Stimulated activated naive CD8-positive, alpha-beta T cell treated with anti-CD3 and anti-CD28 coated beads, Interleukin-15, Interleukin-2, amounts not matched to agents 100 U/mL and 50 U/mL, for 24 hours (primary cell): ENCODE data around the gene STON1.
A peak's percentile ranks its signal among the peaks of the same experiment; 100 is the strongest.
"Not testable (repeated sequence)": the region's sequence is repeated elsewhere in the genome, so short reads cannot be mapped to it uniquely, and the experiment has no call there.

Experiments
- ATAC-seq: fragments of 150-1000 bp; cut with Tn5 transposase; one replicate; pipeline ENCODE4 v1.10.0; 2021
- DNase-seq: peaks from one replicate; pipeline ENCODE4 v3.0.0; 2021

The STON1 gene

DNA sequence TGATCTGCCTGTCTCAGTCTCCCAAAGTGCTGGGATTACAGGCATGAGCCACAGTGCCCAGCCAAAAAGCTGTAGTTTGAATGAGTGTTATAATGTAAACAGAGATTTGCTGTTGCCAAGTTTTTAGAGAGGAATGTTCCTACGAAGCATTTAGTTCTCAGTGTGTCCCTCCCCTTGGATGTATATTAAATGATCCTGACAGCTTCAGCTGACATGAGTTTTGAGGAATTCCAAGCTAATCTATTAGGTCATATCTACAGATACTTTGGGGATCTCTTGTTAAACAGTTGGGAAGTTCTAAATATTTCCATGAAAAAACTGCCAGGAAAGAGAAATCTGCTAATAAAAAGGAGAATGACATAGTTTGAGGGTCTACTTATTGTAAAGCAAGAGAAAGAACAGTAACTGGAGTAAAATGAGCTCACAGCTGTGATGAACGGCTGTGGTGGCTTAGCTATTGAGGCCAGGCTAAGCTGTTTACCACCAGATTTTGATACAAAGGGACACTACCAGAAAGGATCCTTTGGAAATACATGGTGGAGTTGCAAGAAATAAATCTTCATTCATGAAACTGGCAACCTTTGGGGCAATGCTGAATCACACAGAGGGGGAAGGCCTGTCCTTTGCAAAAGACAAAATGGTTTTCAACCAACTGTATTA, 2.6 kb upstream of the STON1 start:
- DNase-seq (no peak), ATAC-seq (no peak)

DNA sequence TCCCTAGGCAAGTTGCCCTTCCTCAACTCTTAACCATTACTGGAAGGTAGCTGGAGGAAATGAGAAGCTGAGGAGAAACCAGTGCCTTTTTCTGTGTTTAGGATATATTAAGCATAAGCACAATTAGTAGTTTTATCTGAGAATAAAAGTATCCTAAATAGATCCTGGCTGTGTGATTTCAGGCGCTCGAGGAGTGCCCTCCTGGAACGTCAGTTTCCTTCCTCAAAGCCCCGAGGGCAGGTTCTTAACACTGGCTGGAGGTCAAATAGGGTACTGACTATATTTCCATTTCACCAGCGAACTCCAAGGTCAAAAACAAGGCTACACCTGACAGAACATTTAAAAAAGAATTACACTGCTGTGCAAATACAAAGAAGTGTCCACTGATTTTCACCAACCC, 1.5 kb upstream of the STON1 start:
- no peak for DNase-seq
- ATAC-seq: no peak

DNA sequence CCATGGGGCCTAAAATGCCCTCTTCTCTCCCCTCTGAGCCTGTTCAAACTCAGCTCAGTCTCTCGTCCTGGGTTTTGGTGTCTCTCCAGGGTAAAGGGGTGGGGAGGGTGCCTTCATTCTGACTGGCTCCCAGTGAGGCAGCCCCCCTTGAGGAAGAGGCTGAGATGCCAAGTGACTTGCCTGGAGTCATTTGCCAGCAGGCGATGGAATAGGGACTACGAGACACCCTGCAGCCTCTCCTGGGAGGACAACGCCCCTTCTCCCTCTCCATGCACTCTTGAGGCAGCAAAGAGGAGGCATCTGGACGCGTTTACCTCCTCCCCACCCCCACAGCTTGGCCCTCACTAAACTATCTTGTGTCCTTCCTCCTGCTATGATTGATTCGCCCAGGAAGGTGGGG, 760 bp upstream of the STON1 start:
- DNase-seq (no peak), ATAC-seq (no peak)

DNA sequence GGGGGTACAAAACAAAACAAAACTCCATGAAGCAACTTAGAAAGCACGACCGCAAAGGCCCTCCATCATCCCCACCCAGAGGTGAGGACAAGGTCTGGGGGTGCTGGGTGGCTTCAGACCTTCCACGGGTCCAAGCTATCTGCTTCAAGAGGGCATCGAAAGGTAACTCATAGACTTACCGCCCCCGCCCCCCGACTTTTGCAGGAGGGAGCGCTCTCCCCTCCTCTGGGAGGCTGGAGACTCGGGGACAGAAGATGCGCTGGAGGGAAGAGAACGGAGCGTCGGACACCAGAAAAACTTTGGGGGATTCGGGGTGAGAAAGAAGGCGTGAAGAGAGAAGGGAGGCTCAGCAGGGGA, 300 bp upstream of the STON1 start:
- DNase-seq: peak; percentile 13
- no peak for ATAC-seq

DNA sequence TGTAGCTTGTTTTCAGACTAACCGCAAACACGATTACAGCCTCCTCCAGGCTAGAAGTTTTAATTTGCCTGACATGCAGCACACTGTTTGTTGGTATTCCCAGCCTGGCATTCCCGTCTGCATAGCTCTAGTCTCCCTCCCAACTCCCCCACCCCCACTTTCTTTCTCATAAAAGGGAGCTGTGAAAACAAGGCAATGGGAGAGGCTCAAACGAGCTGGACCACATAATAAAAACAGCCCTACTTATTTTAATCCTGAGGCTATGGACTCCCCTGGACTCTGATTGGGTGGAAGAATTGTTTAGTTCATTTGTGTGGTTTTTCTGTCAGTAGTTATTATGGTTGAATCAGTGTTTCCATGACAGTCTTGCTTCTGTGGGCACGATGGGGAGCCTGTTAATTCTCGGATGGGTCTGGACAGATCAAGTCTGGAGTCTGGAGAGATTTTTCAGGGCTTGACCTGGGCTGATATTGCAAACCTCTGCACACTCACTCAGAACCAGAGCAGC, 1.2 kb downstream of the STON1 start:
- ATAC-seq (peak; percentile 14), DNase-seq (no peak)

DNA sequence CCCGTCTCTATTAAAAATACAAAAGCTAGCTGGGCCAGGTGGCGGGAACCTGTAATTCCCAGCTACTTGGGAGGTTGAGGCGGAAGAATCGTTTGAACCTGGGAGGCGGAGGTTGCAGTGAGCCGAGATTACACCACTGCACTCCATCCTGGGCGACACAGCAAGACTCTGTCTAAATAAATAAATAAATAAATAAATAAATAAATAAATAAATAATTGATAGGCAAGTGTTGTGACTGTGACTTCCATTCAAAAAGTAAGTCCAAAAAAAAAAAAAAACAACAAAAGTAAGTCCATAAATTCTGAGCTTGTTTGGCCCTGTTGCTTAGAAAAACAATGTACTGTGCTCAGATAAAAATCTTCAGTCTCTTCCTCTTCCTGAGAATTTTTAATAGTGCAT, 2.2 kb downstream of the STON1 start:
- DNase-seq: no peak
- no peak for ATAC-seq

DNA sequence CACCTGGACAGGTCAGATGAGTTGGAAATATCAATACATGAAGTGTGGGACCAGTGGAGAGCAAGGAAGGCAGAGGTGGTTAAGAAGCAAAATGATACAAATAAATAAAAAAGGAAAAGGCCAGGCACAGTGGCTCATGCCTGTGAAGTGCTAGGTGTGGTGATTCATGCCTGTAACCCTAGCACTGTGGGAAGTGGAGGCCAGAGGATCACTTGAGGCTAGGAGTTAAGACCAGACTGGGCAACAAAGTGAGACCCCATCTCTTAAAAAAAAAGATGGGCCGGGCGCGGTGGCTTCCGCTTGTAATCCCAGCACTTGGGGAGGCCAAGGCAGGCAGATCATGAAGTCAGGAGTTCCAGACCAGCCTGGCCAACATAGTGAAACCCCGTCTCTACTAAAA, 2.9 kb downstream of the STON1 start:
- DNase-seq (no peak), ATAC-seq (no peak)

DNA sequence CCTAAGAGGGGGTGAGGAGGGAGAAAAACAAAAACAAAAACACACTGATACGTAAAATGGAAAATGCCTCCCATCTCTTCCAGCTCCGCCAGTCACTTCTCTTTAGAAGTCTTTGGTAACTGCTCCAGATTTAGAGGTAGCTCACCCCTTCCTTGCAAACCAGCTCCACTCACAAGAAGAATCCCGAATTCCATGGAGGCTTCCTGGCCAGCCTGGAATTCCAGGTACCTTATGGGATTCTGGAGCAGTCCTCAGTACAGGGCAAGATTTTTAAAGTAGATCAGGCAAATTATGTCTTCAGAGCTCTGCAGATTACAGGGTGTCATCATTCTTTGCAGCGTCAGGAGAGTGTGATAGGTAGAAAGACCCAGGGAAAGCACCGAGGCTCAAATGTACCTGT, 4.8 kb downstream of the STON1 start:
- no peak for ATAC-seq
- DNase-seq: no peak

DNA sequence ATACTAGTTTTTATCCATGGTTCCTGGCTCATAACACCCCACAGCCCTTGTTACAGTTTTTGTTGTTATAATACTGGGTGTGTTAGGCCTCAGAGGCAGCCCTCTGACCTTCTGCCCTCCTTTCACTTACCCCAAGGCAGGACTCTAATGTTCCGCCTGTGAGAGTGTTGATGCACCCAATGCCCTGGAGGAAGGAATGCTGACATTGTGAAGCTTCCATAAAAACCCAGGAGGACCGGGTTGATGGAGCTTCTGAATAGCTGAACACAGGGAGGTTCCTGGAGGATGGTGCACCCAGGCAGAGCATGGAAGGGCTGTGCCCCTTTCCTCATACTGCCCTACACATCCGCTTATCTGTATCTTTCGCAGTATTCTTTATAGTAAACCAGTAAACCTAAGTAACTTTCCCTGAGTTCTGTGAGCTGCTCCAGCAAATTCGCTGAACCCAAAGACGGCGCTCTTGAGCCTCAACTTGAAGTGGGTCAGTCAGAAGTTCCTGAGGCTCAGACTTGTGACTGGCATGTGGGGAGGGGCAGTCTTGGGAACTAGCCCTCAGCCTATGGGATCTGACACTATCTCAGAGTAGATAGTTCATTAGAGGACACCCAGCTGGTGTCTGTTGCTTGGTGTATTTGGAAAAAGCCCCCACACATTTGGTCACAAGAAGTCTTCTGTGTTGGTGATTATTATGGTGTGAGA, 10.4 kb downstream of the STON1 start:
- no peak for DNase-seq
- ATAC-seq: no peak

DNA sequence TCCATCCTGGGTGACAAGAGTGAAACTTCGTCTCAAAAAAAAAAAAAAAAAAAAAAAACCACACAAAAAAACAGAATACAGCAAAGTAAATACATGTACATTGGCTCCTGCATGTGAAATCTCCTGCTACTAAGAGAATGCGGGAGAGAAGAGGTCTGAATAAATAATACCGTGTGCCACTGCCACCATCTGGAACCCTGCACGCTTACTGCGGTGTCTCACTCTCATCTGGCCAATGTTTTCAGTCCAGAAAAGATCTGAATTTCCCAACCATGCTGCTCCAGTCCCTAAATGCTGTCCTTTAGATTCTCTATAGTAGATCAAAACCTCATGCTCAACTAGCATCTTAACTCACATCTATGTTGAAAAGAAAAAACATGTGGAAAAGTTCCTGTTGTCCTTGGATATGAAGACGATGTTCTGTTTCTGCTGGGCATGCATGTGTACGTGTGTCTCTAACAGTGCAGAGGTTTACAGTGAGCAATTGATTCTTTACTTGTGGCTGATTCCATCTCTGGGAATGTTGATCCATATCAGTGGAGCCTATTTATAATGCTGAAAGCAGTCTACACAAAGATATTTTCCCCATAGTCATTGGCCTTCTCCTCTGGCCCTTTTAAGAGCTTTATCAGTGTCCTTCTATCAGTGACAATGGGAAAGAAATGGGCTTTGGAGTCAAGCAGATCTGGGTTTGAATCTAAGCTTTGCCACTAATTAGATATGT, 11.9 kb downstream of the STON1 start:
- ATAC-seq (no peak), DNase-seq (no peak)

DNA sequence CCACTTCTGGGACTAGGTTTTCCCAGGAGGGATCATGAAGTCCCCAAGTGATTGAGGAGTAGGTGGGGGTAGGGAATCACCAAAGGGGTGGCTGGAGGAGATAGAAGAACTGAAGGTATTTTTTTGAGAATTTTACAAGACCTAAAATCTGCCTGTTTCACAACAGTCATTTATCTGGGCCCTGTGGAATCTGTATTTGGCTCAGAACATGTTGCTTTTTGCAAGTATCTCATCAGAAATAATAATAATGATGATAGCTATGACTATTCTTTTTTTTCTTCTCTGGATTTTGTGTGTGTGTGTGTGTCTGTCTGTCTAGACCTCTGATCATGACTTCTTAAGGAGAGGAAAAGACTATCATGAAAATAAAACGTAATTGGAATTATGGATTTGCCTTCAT, 13.9 kb downstream of the STON1 start:
- no peak for ATAC-seq
- no peak for DNase-seq

DNA sequence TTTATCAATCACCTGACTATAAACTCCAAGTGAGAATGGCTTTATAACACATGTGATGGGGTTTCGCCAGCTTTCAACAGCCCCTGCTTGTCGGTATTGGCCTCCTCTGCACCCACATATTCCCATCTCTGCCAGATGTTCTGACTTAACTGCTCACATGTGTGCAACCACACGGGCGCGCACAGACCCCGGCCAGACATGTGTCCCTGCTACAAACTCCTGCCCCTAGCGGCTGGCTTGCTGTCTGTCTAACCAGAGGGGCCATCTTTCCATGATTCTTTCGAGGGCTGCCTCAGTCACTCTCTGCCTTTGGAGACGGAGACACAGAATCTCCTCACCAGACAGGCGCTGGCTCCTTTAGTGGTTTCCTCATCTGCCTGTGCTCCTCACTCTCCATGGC, 15.3 kb downstream of the STON1 start:
- ATAC-seq: no peak

DNA sequence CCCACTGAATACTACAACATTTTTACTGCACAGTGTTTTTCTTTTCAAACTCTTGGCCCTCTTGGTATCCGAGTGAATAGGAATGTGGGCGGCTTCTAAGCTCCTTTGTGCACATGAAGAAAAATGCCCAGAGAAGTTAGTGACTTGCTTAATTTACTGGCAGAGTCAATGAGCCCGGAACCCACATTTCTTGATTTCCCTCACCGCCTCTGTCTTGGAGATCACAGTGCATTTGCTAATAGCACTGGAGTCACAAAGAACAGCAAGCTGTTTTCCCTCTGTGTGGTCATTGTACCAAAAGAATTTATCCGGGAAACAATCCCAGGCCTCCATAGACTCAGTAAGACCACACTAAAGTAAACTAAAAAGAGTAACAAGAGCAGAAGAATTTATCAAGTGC, 18.9 kb downstream of the STON1 start:
- DNase-seq: no peak
- no peak for ATAC-seq

More for the DNA sequence above, 15.3 kb downstream of the STON1 start:
- DNase-seq: no peak

DNA sequence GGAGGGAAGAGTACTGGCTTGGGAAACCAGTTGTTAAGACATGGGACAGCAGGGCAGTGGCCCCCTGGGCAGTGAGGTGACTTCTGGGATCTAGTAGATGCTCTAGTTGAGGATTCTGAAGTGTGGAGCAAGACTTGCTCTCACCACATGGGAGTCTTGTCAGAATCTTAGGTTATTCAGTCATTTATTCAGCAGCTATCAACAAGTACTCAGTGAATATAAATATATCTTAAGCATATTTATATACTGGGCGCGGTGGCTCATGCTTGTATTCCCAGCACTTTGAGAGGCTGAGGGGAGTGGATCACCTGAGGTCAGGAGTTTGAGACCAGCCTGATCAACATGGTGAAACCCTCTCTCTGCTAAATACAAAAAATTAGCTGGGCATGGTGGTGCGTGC, 20.0 kb downstream of the STON1 start:
- DNase-seq (no peak), ATAC-seq (no peak)

DNA sequence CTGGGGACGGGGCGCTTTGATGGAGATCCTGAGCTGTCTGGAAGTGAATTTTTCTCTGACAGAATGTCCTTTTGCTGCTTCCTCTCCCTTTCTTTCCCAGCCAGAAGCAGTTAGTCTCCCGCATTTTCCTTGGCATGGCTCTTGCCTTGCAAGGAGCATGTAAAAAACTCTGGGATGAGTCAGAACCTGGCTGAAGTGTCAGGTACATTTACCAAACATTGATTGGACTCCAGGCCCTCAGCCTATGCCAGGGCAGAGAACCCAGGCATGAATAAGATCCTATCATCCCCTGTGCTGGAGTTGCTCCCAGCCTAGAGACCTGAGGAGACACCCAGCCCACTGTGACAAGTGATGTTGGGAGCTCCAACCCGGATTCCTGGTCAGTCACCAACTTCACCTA, 21.6 kb downstream of the STON1 start:
- no peak for ATAC-seq
- no peak for DNase-seq

DNA sequence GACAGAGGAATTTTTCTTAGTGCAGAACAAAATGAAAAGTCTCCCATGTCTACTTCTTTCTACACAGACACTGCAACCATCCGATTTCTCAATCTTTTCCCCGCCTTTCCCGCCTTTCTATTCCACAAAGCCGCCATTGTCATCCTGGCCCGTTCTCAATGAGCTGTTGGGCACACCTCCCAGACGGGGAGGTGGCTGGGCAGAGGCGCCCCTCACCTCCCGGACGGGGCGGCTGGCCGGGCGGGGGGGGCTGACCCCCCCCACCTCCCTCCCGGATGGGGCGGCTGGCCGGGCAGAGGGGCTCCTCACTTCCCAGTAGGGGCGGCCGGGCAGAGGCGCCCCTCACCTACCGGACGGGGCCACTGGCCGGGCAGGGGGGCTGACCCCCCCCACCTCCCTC, 25.1 kb downstream of the STON1 start:
- not testable (repeated sequence) for ATAC-seq, DNase-seq

DNA sequence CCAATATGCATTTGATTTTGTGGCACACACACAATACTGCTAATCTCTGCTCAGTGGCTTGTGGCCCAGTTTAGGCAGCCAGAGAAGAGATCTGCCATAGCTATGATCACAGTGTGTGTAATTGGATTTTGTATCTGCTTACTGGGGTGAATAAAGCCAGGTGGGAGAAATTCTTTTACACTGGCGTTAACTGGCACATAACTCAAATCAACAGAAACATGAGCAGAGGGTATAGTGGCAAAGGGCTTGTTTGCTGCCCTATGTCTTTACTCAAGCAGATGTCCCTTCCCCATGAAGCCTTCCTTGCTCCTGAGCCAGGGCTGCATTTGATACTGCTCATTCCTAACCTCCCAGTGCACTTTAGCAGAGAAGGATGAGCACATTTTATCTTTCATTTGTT, 28.5 kb downstream of the STON1 start:
- ATAC-seq (no peak), DNase-seq (no peak)

DNA sequence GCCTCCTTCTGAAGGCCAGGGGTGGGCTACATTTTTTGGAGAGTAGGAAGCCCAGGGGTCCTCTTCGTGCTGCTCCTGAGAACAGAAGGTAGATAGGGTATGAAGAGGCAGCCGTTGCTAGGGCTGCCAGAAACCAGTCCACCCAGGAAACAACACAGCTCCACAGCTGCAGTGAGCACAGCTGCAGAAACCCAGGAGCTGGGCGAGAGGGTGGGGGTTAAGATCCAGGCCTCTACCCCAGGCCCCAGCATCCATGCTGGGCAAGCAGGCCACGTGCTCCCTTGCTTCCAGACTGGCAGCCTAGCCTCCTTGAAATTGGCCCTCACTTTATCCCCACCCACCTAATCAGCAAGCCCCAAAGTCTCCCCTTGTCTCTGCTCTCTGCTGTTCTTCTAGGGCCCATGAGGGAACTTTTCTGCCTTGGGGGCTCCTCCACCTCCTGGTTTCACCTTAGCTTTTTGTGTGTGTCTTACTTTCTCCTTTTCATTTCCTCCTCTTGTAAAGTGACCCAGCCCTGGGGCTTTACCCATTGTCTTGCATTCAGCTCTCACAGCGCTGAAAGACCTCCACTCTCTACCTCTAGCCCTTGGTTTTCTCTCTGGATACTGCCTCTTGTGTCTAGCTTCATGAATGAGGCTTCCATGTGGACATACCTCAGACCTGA, 30.7 kb downstream of the STON1 start:
- ATAC-seq (no peak), DNase-seq (no peak)

DNA sequence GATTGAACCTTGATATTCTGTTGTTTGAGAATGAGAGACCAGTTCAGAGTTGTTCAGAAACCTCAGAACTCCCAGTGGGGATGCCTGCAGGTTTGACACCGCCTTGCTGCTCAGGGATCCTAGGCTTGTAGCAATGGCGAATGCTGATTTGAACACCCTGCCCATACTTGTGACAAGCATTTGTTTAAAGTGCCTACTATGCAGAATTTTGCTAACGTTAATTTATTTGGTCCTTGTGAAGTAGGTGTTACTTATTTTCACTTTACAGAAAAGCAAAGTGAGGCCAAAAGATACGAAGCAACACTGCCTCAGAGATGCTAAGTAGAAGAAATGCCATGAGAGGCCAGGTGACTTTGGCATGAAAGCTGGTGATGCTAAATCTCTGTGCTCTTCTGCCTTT, 32.3 kb downstream of the STON1 start:
- ATAC-seq (no peak), DNase-seq (no peak)

DNA sequence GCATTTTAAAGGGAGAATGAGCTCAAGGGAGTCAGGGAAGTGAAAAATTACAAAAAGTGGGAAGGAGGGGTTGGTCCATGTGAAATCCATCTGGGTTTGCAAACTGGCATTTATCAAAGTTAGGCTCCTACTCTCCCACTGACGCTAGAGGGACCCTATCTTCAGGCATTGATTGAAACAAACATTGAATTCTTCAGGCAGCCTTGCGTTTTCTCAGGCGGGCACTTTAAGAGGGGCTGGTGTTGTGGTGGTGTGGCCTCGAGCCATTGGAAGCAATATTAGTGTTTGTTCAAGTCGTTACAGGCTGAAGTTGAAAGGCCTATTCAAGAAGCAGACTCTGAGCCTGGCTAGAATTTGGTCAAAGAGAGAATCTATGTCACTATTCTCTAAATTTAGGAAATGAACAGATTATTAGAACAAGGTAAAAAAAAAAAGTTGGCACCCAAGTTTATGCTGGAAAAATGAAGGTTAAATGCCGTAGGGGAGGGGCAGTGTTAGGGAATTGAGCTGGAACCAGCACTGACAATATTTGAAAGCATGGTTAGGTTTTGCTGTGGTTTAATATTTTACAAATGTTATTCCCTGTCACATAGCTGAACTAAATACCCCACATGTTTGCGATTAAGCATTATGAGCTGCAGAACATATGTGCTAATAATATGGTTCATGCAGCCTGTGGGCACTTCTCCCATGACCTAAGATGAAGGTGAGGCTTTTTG, 36.8 kb downstream of the STON1 start:
- DNase-seq: no peak
- ATAC-seq: no peak

DNA sequence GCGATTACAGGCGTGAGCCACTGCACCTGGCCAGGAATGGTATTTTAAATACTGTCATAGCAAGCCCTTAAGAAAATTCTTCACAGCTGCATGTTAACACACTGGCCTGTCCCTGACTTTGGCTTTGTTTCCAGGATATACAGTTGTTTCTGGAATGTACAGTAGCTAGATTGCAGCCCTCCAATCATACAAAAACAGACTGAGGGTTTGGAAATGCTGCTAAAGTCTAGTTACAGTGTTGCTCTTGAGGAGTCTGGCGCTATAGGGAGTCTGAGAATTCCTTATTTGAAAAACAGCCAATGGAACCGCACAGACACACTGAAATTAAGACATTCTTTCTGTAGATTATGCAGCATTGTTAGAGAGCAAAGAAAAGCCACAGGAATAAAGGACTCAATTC, 37.7 kb downstream of the STON1 start:
- ATAC-seq (no peak), DNase-seq (no peak)

DNA sequence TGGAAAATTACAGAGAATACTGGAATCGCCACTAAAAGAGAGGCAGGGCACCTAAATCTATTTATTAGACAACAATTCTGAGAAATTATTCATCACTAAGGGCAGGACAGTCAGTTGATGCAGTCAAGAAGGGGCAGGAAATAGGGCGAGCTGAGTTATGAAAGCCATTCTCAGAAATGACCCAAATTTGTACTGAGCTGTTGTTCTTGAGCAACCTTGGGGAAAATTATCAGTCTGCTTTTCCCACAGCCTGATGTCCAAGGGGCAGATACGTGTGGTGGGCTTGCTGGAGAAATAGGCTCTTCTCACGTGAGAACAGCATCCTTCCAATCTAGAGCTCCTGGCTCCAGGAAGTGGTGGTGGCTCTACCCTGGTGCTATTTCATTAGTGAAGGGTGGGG, 38.6 kb downstream of the STON1 start:
- DNase-seq (no peak), ATAC-seq (no peak)
